Measurements from ENCODE around the gene SPZ1.
"Not testable (repeated sequence)": the region's sequence is repeated elsewhere in the genome, so short reads cannot be mapped to it uniquely, and the experiment has no call there.

SPZ1 gene

DNA sequence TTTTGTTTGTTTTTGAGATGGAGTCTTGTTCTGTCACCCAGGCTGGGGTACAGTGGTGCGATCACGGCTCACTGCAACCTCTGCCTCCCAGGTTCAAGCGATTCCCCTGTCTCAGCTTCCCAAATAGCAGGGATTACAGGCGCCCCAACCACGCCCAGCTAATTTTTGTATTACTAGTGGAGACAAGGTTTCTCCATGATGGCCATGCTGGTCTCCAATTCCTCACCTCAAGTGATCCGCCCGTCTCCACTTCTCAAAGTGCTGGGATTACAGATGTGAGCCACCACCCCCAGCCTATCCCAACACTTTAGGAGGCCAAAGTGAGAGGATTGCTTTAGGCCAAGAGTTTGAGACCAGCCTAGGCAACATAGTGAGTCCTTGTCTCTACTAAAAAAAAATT is 19.3 kb downstream of the SPZ1 start:
- DNase-seq (ENCODE audit: low spot score), result no peak

DNA sequence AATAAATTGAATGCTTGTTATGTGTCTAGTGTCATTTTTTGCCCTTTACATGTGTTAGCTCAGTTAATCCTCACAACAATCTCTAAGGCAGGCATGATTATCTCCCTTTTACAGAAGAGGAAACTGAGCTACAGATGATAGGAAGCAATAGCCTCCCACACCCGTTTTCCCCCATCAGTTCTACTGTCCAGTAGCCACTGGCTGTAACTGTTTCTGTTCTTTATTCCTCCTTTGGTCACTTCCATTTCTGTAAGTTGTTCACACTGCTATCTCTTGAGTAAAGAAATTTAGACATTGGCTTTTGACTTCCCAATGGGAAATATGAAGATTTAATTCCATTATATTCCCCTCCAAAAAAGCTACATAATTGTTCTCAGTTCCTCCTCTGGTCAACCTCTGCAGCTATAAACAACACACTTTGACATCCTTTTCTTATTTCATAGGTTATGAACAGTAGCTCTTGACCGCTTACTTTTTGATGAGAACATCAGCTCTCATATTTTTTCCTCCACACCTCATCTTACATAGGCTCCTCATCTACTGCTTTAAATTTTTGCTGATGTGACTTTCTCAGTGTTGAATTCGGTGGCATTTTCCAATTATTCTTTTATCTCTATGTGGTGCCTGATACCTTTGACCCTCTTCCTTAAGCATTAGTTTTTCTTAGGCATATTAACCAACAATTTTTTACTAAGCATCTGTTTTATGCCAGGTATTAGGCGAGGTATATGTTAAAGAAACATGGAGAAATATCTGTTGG is 21.4 kb downstream of the SPZ1 start:
- no peak for DNase-seq (ENCODE audit: low spot score)

DNA sequence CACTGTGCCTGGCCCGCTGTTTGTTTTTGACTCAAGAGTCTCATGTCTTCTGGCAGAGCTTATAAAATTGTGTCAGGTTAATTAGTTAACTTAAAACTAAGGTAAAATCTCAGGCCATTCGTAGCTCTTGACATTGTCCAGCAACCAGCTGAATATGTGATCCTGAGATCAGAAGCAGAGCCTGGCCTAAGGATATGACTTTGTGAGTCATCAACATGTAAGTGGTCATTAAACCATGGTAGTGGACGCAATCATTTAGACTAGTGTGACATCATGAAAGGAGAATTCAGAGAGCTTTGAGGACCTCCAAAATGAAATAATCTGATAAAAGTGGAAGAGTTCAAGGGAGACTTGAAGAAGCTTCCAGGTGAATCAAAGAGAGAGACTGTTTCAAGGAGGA is 23.3 kb downstream of the SPZ1 start:
- no peak for DNase-seq (ENCODE audit: low spot score)

DNA sequence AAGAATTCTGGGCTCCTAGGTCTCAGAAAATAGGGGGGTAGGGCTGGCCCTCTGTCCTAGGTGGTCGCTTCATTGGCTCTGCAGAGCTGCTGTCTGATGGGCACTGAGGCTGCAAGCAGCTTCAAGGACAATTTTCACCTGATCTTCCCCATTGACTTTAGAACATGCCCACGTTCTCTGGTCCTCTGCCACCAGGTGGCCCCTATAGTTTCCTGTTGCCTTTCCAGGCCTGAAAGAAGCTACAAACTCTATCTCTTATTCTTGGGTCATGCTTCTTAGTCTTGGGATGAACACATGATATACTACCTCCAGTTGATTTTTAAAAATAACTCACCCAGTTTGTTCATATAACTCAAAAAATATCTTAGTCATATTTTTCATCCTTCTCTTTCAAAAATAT is 26.3 kb downstream of the SPZ1 start:
- no peak for DNase-seq (ENCODE audit: low spot score)

- DNase-seq (ENCODE audit: low spot score), result no peak
Measured at GRCh38 chr5:80348171-80348570, 28.4 kb downstream of the SPZ1 start.

GRCh38 chr5:80351019-80351418 is 31.2 kb downstream of the SPZ1 start:
- not testable (repeated sequence) for DNase-seq (ENCODE audit: low spot score)

DNA sequence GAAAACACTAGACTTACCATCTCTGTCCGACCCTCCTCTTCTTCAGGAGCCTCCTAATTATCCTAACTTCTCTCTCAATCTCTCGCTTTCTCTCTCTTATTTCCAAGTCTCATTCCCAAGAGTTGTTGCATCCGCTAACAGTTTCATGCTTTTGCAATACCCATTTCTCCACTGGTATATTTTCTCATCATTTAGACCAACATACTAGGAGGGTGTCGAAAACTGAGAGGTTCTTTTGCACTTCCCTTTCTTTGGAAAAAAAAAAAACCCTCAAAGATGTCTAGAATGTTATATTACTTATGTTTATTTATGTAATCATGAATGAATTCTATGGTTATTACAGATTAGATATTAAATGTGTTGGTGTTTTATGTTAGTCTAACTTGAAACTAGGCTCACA is 35.9 kb downstream of the SPZ1 start:
- DNase-seq (ENCODE audit: low spot score), result no peak

DNA sequence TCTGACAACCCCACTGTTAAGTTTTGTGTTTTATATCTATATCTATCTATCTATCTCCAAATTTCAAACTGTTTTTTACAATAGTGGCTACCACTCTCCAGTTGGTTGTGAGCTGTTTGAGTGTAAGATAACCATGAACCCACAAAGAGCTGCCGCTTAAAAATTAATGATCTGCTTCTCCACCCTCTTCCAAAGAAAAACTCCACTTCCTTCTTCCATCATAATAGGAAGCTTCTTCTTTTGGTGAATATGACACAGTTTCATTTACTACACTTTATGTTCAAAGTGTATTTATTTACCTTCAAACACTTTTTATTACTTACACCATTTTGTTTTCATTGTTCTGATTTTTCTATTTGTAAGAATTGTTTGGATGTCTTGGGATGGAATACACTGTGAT is 37.9 kb downstream of the SPZ1 start:
- DNase-seq (ENCODE audit: low spot score), result no peak

DNA sequence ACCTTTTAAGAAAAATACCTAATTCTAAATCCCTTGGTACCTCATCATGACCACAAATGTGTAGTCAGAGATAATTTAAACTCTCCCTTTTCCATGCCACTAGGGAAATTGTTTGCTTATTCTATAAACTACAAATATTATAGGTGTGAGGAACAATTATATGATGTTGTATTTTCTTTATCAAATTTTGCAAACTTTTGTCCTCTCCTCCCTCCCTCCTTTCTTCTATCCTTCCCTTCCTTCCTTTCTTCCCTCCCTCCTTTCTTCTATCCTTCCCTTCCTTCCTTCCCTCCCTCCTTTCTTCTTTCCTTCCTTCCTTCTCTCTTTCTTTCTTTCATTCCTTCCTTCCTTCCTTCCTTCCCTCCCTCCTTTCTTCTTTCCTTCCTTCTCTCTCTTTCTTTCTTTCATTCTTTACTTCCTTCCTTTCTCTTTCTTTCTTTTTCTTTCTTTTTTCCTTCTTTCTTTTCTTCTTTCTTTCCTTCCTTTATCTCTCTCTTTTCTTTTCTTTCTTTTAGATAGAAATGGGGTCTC is 41.2 kb downstream of the SPZ1 start:
- DNase-seq (ENCODE audit: low spot score), result no peak

GRCh38 chr5:80364892-80365291 is 45.1 kb downstream of the SPZ1 start:
- no peak for DNase-seq (ENCODE audit: low spot score)

- DNase-seq (ENCODE audit: low spot score), result no peak
Measured at GRCh38 chr5:80368661-80369480, 49.1 kb downstream of the SPZ1 start.

- no peak for DNase-seq (ENCODE audit: low spot score)
Measured at GRCh38 chr5:80369521-80369920, 49.7 kb downstream of the SPZ1 start.

DNA sequence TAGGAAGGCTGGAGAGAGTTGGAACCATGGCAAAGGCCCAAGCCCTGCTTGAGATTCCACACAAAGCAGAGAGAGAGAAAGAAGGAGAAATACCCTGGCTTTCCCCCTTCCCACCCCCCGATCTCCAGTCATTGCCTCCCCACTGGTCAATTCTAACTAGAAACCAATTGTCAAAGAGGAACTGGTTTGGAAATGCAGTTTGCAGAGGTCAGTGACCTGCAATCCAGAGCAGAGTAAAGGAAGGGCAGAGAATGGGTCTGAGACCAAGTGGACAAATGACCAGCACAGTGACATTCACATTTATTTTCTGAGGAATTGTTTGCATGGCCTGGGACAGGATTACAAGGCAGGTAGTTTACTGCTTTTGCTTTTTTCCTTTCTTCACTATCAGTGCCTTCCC is 50.6 kb downstream of the SPZ1 start:
- DNase-seq (ENCODE audit: low spot score), result no peak

Measured in hepatic stellate cell (primary cell).